Neural cell (in vitro differentiated cells): ENCODE results near the gene CHTF8. TPM values are rescaled to one million over a fixed set of nuclear protein-coding genes. Genes with fewer than 3 reads are reported as not detected.

Source experiments
- H2AFZ ChIP-seq: fragments of 200-600, 300-800 bp; sonication (generic), shearing (Covaris generic); 2 replicates; pipeline ENCODE4 v1.6.0; 2014; ENCODE audit warnings: low read depth, mild to moderate bottlenecking, antibody characterized with exemption, low read length, moderate library complexity
- H3F3A ChIP-seq: fragments of 200-600 bp; shearing (Covaris generic); 2 replicates; pipeline ENCODE4 v1.6.1; 2016; ENCODE audit warnings: mild to moderate bottlenecking, moderate library complexity, mixed read lengths, antibody characterized with exemption, low read length; ENCODE audit not compliant: insufficient read depth, poor library complexity, severe bottlenecking
- H3K27ac ChIP-seq: fragments of 200-600, 300-800 bp; sonication (generic), shearing (Covaris generic); 2 replicates; pipeline ENCODE4 v1.5.1; 2014; ENCODE audit warnings: mild to moderate bottlenecking, low read length, moderate library complexity
- H3K27me3 ChIP-seq: fragments of 300-800, 200-600 bp; sonication (generic), shearing (Covaris generic); 2 replicates; pipeline ENCODE4 v1.6.0; 2014; ENCODE audit warnings: mild to moderate bottlenecking, low read depth, low read length, moderate library complexity; ENCODE audit not compliant: insufficient read depth
- H3K36me3 ChIP-seq: fragments of 300-800, 200-600 bp; sonication (generic), shearing (Covaris generic); 2 replicates; pipeline ENCODE4 v1.5.1; 2014; ENCODE audit warnings: mild to moderate bottlenecking, antibody characterized with exemption, low read length, moderate library complexity; ENCODE audit not compliant: insufficient read depth
- H3K4me2 ChIP-seq: fragments of 300-800, 200-600 bp; sonication (generic), shearing (Covaris generic); 2 replicates; pipeline ENCODE4 v1.6.0; 2014; ENCODE audit warnings: mild to moderate bottlenecking, low read length
- H3K4me3 ChIP-seq: fragments of 300-800, 200-600 bp; sonication (generic), shearing (Covaris generic); 2 replicates; pipeline ENCODE4 v1.5.1; 2014; ENCODE audit warnings: mild to moderate bottlenecking, low read length, moderate library complexity
- H3K79me2 ChIP-seq: fragments of 200-600 bp; shearing (Covaris generic); replicated peaks from 2 replicates; pipeline ENCODE4 v1.6.0; 2014; ENCODE audit warnings: mild to moderate bottlenecking, low read length, moderate library complexity; ENCODE audit not compliant: insufficient read depth
- H3K9ac ChIP-seq: fragments of 300-800, 200-600 bp; sonication (generic), shearing (Covaris generic); 2 replicates; pipeline ENCODE4 v1.6.1; 2016; ENCODE audit warnings: mild to moderate bottlenecking, low read length, mixed read lengths
- H3K9me2 ChIP-seq: fragments of 200-600 bp; shearing (Covaris generic); 2 replicates; pipeline ENCODE4 v1.6.1; 2016; ENCODE audit warnings: mild to moderate bottlenecking, low read length, mixed read lengths; ENCODE audit not compliant: insufficient read depth
- H3K9me3 ChIP-seq: fragments of 200-600, 300-800 bp; sonication (generic), shearing (Covaris generic); 2 replicates; pipeline ENCODE4 v1.6.1; 2016; ENCODE audit warnings: mild to moderate bottlenecking, mixed run types, low read length, moderate library complexity, mixed read lengths
- H4K20me1 ChIP-seq: fragments of 200-600 bp; shearing (Covaris generic); 2 replicates; pipeline ENCODE4 v1.6.1; 2016; ENCODE audit warnings: mild to moderate bottlenecking, mixed run types; ENCODE audit not compliant: insufficient read depth
- CTCF ChIP-seq: fragments of 450-650 bp; IDR thresholded peaks from 2 replicates; pipeline ENCODE4 v1.5.1; 2014; ENCODE audit warnings: antibody characterized with exemption, mild to moderate bottlenecking, moderate library complexity; ENCODE audit not compliant: poor library complexity, severe bottlenecking
- EP300 ChIP-seq: fragments of 450-650 bp; conservative IDR thresholded peaks from 2 replicates; pipeline ENCODE4 v1.6.1; 2014; ENCODE audit warnings: antibody characterized with exemption, mild to moderate bottlenecking, moderate library complexity; ENCODE audit not compliant: poor library complexity, severe bottlenecking
- EZH2 ChIP-seq: fragments of 200-600, 300-800 bp; shearing (Covaris generic), sonication (generic); IDR thresholded peaks from 2 replicates; pipeline ENCODE4 v1.6.1; 2014; ENCODE audit warnings: antibody characterized with exemption, low read length, borderline replicate concordance, mild to moderate bottlenecking; ENCODE audit not compliant: insufficient read depth, poor library complexity, severe bottlenecking
- MXI1 ChIP-seq: fragments of 450-650 bp; conservative IDR thresholded peaks from 2 replicates; pipeline ENCODE4 v1.6.1; 2014; ENCODE audit warnings: antibody characterized with exemption, mild to moderate bottlenecking; ENCODE audit not compliant: poor library complexity, severe bottlenecking
- POLR2AphosphoS5 ChIP-seq: IDR thresholded peaks from 2 replicates; pipeline ENCODE4 v1.6.1; 2012
- RAD21 ChIP-seq: fragments of 450-650 bp; conservative IDR thresholded peaks from 2 replicates; pipeline ENCODE4 v1.6.1; 2014; ENCODE audit warnings: antibody characterized with exemption, mild to moderate bottlenecking, moderate library complexity
- REST ChIP-seq: IDR thresholded peaks from 2 replicates; pipeline ENCODE4 v1.6.1; 2012; ENCODE audit warnings: borderline replicate concordance
- SMC3 ChIP-seq: fragments of 450-650 bp; conservative IDR thresholded peaks from 2 replicates; pipeline ENCODE4 v1.6.1; 2014; ENCODE audit warnings: antibody characterized with exemption, mild to moderate bottlenecking, moderate library complexity; ENCODE audit not compliant: poor library complexity
- TAF1 ChIP-seq: IDR thresholded peaks from 2 replicates; pipeline ENCODE4 v1.6.1; 2012; ENCODE audit warnings: low read depth
- polyA plus RNA-seq: library from polyadenylated mRNA; depleted of rRNA; stranded (reverse); fragments of >200 nt; gene quantifications from 2 replicates; pipeline ENCODE4 v1.2.3, GENCODE V29; 2014

CHTF8 gene
- polyA plus RNA-seq, 1 donor from 2014 or later, result 109 TPM

GRCh38 chr16:69171325-69172084 is 39.1 kb upstream of the CHTF8 start:
- H3K4me2 ChIP-seq, result no peak overlapping the region
- no peaks in the 10 kb centered on the region for H4K20me1 ChIP-seq
- H3K9me3 ChIP-seq, result no peaks in the 10 kb centered on the region
- no peaks in the 10 kb centered on the region for H3F3A ChIP-seq
- no peak overlapping the region for H2AFZ ChIP-seq
- no peak for TF ChIP-seq REST
- no peak for TF ChIP-seq MXI1
- TF ChIP-seq SMC3, result no peak
- TF ChIP-seq RAD21, result no peak
- TF ChIP-seq TAF1, result no peak
- no peak for TF ChIP-seq EP300
- TF ChIP-seq CTCF, result no peak
- no peak for TF ChIP-seq EZH2
- TF ChIP-seq POLR2AphosphoS5, result no peak
- peaks cover 8% of the 10 kb centered on the region for H3K36me3 ChIP-seq
- no peaks in the 10 kb centered on the region for H3K27me3 ChIP-seq
- no peak overlapping the region for H3K9ac ChIP-seq
- no peaks in the 10 kb centered on the region for H3K9me2 ChIP-seq
- no peaks in the 10 kb centered on the region for H3K79me2 ChIP-seq
- H3K4me3 ChIP-seq, result no peak overlapping the region
- no peak overlapping the region for H3K27ac ChIP-seq

- no peaks in the 10 kb centered on the region for H4K20me1 ChIP-seq
- no peak overlapping the region for H3K27ac ChIP-seq
- H2AFZ ChIP-seq, result no peak overlapping the region
- H3K9ac ChIP-seq, result no peak overlapping the region
- H3K9me3 ChIP-seq, result no peaks in the 10 kb centered on the region
- no peak overlapping the region for H3K4me3 ChIP-seq
- TF ChIP-seq MXI1 (no peak), TAF1 (no peak), EZH2 (no peak), REST (no peak), POLR2AphosphoS5 (no peak), RAD21 (no peak), SMC3 (no peak), EP300 (no peak), CTCF (no peak)
- H3K79me2 ChIP-seq, result no peaks in the 10 kb centered on the region
- H3K9me2 ChIP-seq, result no peaks in the 10 kb centered on the region
- no peaks in the 10 kb centered on the region for H3F3A ChIP-seq
- peaks cover 13% of the 10 kb centered on the region for H3K36me3 ChIP-seq
- no peaks in the 10 kb centered on the region for H3K27me3 ChIP-seq
- no peak overlapping the region for H3K4me2 ChIP-seq
These were observed 37.4 kb upstream of the CHTF8 start for GRCh38 chr16:69169607-69170352.
